K562 (cell line): ENCODE data around the gene CDH16. TPM values are rescaled to one million over a fixed set of nuclear protein-coding genes. Genes with fewer than 3 reads are reported as not detected.
A peak's percentile ranks its signal among the peaks of the same experiment; 100 is the strongest.

Source experiments
- ARID3A ChIP-seq: IDR thresholded peaks from 2 replicates; pipeline ENCODE4 v1.6.1; 2012; ENCODE audit warnings: low read depth, low read length, improper control_type of control experiment, borderline replicate concordance
- ATF3 ChIP-seq, 2 experiments: fragments of 450-650 bp in 1 of 2; sonication (generic) in 1 of 2; formaldehyde crosslinking in 1 of 2; IDR thresholded peaks in 1 of 2; conservative IDR thresholded peaks in 1 of 2; 2 replicates each; pipeline versions ENCODE4 v1.6.1 to v1.8.1; 2016 to 2023; ENCODE audit warnings: mild to moderate bottlenecking in 2 of 2, moderate library complexity in 2 of 2, inconsistent platforms in 1 of 2, missing genetic modification reagents in 1 of 2
- BRD4 ChIP-seq: fragments of 200-600 bp; sonication (generic); IDR thresholded peaks from 2 replicates; pipeline ENCODE4 v1.6.1; 2017; ENCODE audit warnings: inconsistent platforms
- CCAR2 ChIP-seq: fragments of 200-400 bp; formaldehyde crosslinking; IDR thresholded peaks from 2 replicates; pipeline ENCODE4 v1.6.1; 2017; ENCODE audit warnings: mild to moderate bottlenecking, low read depth, low read length
- EP300 ChIP-seq: IDR thresholded peaks from 2 replicates; pipeline ENCODE4 v1.6.1; 2012; ENCODE audit warnings: low read length, improper control_type of control experiment
- HDAC1 ChIP-seq, 2 experiments: fragments of 450-650 bp; IDR thresholded peaks; 2 replicates each; pipeline ENCODE4 v1.6.1; 2016 to 2017; ENCODE audit warnings: inconsistent platforms in 1 of 2, mild to moderate bottlenecking in 1 of 2, moderate library complexity in 1 of 2
- ID3 ChIP-seq, 2 experiments: fragments of 250-450 bp in 1 of 2; fragments of 450-650 bp in 1 of 2; sonication (Bioruptor Pico) in 1 of 2; IDR thresholded peaks; 2 replicates each; pipeline versions ENCODE4 v1.6.1 to v1.8.0; 2016 to 2021; ENCODE audit warnings: mild to moderate bottlenecking in 2 of 2, moderate library complexity in 2 of 2, missing compliant biosample characterization in 1 of 2, missing genetic modification characterization in 1 of 2
- L3MBTL2 ChIP-seq: fragments of 450-650 bp; IDR thresholded peaks from 2 replicates; pipeline ENCODE4 v1.6.1; 2016; ENCODE audit warnings: mild to moderate bottlenecking, moderate library complexity
- MBD2 ChIP-seq: sonication (generic); IDR thresholded peaks from 2 replicates; pipeline ENCODE4 v1.6.1; 2016; ENCODE audit warnings: low read depth, borderline replicate concordance
- MTA2 ChIP-seq: fragments of 450-650 bp; IDR thresholded peaks from 2 replicates; pipeline ENCODE4 v1.6.1; 2016; ENCODE audit warnings: low read depth
- MTF1 ChIP-seq: fragments of 250-450 bp; sonication (Bioruptor Pico); IDR thresholded peaks from 2 replicates; pipeline ENCODE4 v1.9.0; 2021; ENCODE audit warnings: moderate library complexity, mild to moderate bottlenecking, inconsistent platforms, borderline replicate concordance
- NCOA1 ChIP-seq: fragments of 450-650 bp; IDR thresholded peaks from 2 replicates; pipeline ENCODE4 v1.6.1; 2016; ENCODE audit warnings: low read depth
- NCOA2 ChIP-seq, 2 experiments: fragments of 450-650 bp; IDR thresholded peaks; 2 replicates each; pipeline ENCODE4 v1.6.1; 2018; ENCODE audit warnings: mild to moderate bottlenecking in 2 of 2, moderate library complexity in 1 of 2; ENCODE audit not compliant: partially characterized antibody in 2 of 2
- NFRKB ChIP-seq: fragments of 450-650 bp; IDR thresholded peaks from 2 replicates; pipeline ENCODE4 v1.6.1; 2016; ENCODE audit warnings: low read depth
- NR4A1 ChIP-seq, 2 experiments: fragments of 250-450 bp in 1 of 2; fragments of 450-650 bp in 1 of 2; sonication (Bioruptor Pico) in 1 of 2; IDR thresholded peaks; 2 replicates each; pipeline versions ENCODE4 v1.4.0 to v1.6.1; 2016 to 2020; ENCODE audit warnings: mild to moderate bottlenecking in 2 of 2, missing compliant biosample characterization in 1 of 2, missing genetic modification characterization in 1 of 2, moderate library complexity in 1 of 2
- POLR2A ChIP-seq: fragments of 450-650 bp; conservative IDR thresholded peaks from 2 replicates; pipeline ENCODE4 v1.6.1; 2016
- PREB ChIP-seq: sonication (generic); formaldehyde crosslinking; IDR thresholded peaks from 2 replicates; pipeline ENCODE4 v1.8.1; 2023; ENCODE audit warnings: mild to moderate bottlenecking, missing genetic modification reagents
- TARDBP ChIP-seq: fragments of 450-650 bp; IDR thresholded peaks from 2 replicates; pipeline ENCODE4 v1.6.1; 2016
- TBP ChIP-seq: optimal IDR thresholded peaks from 2 replicates; pipeline ENCODE3; 2011; ENCODE audit warnings: low read depth, low read length, improper control_type of control experiment
- TEAD1 ChIP-seq, 2 experiments: fragments of 450-650 bp in 1 of 2; sonication (generic) in 1 of 2; formaldehyde crosslinking; IDR thresholded peaks; 2 replicates each; pipeline versions ENCODE4 v1.4.0 to v1.8.0; 2020 to 2022; ENCODE audit warnings: mild to moderate bottlenecking in 2 of 2, missing genetic modification reagents in 1 of 2
- WHSC1 ChIP-seq: IDR thresholded peaks from one replicate; pipeline ENCODE4 v1.6.1; 2012; ENCODE audit warnings: low read length, control low read depth, inconsistent platforms
- ZBTB2 ChIP-seq: fragments of 450-650 bp; IDR thresholded peaks from 2 replicates; pipeline ENCODE4 v1.6.1; 2016; ENCODE audit warnings: antibody characterized with exemption
- ZNF347 ChIP-seq: fragments of 450-650 bp; formaldehyde crosslinking; IDR thresholded peaks from 2 replicates; pipeline ENCODE4 v1.4.0; 2020; ENCODE audit warnings: low read depth, mild to moderate bottlenecking, moderate library complexity
- ZNF589 ChIP-seq: fragments of 200-800 bp; sonication (Bioruptor generic); IDR thresholded peaks from 2 replicates; pipeline ENCODE4 v1.6.1; 2016; ENCODE audit warnings: low read depth, missing genetic modification characterization, missing compliant biosample characterization
- polyA plus RNA-seq, 8 experiments: library from polyadenylated mRNA; depleted of rRNA in 4 of 8; stranded (reverse) in 5 of 8; unstranded in 3 of 8; fragments of >200 nt; fragmentation: Nextera tagmentation in 2 of 8; fragmentation: Illumina TruSeq in 1 of 8; extraction: Ambion mirVana in 2 of 8; extraction: Trizol in 1 of 8; gene quantifications; 2 replicates each; pipeline versions ENCODE4 v1.2.1 to v1.2.3, GENCODE V29; 2011 to 2014; ENCODE audit warnings: inconsistent platforms in 1 of 8, missing spikeins in 1 of 8
- total RNA-seq, 7 experiments: library from RNA; depleted of rRNA in 6 of 7; stranded (reverse); fragments of >200 nt in 6 of 7; fragmentation: Illumina TruSeq in 2 of 7; extraction: Trizol in 2 of 7; gene quantifications; 2 replicates each; pipeline versions ENCODE4 v1.2.1 to v1.2.3, GENCODE V29; 2011 to 2021; ENCODE audit warnings: low replicate concordance in 1 of 7

Gene CDH16
- total and polyA plus RNA-seq, 9 of the 15 experiments (the other 6 are each of a cell fraction or from before 2014, with no cell fraction given) = not detected

- TF ChIP-seq PREB (CRISPR knock-in tag) (no peak), NCOA2 (IDR thresholded peaks at IDR 0.05; ENCODE audit: partially characterized antibody in 2 of 2) (no peak), NR4A1 (CRISPR knock-in tag; IDR thresholded peaks at IDR 0.05) (no peak), NR4A1 (tag; IDR thresholded peaks at IDR 0.05) (peak; percentile 52; the same call in 1 of the 2 replicates), ID3 (CRISPR knock-in tag; IDR thresholded peaks at IDR 0.05) (no peak), ID3 (tag; IDR thresholded peaks at IDR 0.05) (peak; percentile 19; the same call in 1 of the 2 replicates), EP300 (no peak), ZNF589 (peak; percentile 85), MTA2 (no peak), WHSC1 (no peak), BRD4 (no peak), MTF1 (CRISPR knock-in tag) (no peak), TBP (no peak), HDAC1 (IDR thresholded peaks at IDR 0.05) (no peak), ZNF347 (CRISPR knock-in tag) (no peak), ATF3 (IDR thresholded peaks at IDR 0.05) (no peak), ATF3 (CRISPR knock-in tag; conservative IDR thresholded peaks at IDR 0.05) (no peak), TEAD1 (CRISPR knock-in tag; IDR thresholded peaks at IDR 0.05) (no peak), ARID3A (no peak), NFRKB (no peak), NCOA1 (no peak), CCAR2 (no peak), MBD2 (no peak), TARDBP (no peak), POLR2A (no peak), ZBTB2 (no peak), L3MBTL2 (no peak)
These were observed 17.8 kb downstream of the CDH16 start (continued) for GRCh38 chr16:66900721-66901441.
